DMS79 (cell line): Measurements from ENCODE around the gene SNPH.

ENCODE experiments used
- DNase-seq: peaks from one replicate; lab custom pipeline; 2025; lab: John Stamatoyannopoulos, UW

The SNPH gene

GRCh38 chr20:1323830-1324597 lies 57.9 kb downstream of the SNPH start:
- DNase-seq: no peak

GRCh38 chr20:1324598-1325172 lies 58.6 kb downstream of the SNPH start:
- DNase-seq: no peak

GRCh38 chr20:1325173-1326030 lies 59.3 kb downstream of the SNPH start:
- DNase-seq: peak; percentile 82

GRCh38 chr20:1326031-1326930 lies 60.2 kb downstream of the SNPH start:
- no peak for DNase-seq

- no peak for DNase-seq
These were observed 61.2 kb downstream of the SNPH start for GRCh38 chr20:1327241-1327653.

GRCh38 chr20:1327827-1328679 lies 62.0 kb downstream of the SNPH start:
- DNase-seq: no peak

- peak; percentile 18 for DNase-seq
These were observed 62.7 kb downstream of the SNPH start, which contains the start of gene SDCBP2 for GRCh38 chr20:1328680-1329330. Gene SDCBP2, minus strand, starts transcription at chr20:1329139. Its CDS starts 8,723 bp downstream, at chr20:1320416.

- no peak for DNase-seq
These were observed 64.2 kb downstream of the SNPH start for GRCh38 chr20:1330075-1330830.

- no peak for DNase-seq
These were observed 65.0 kb downstream of the SNPH start for GRCh38 chr20:1331101-1331500.

GRCh38 chr20:1331801-1332453 lies 65.8 kb downstream of the SNPH start:
- no peak for DNase-seq

GRCh38 chr20:1332749-1333300 lies 66.7 kb downstream of the SNPH start:
- DNase-seq: no peak

- DNase-seq: no peak
These were observed 67.6 kb downstream of the SNPH start for GRCh38 chr20:1333462-1334369.

- no peak for DNase-seq
These were observed 68.3 kb downstream of the SNPH start for GRCh38 chr20:1334370-1334731.

GRCh38 chr20:1334761-1335160 lies 68.7 kb downstream of the SNPH start:
- no peak for DNase-seq

GRCh38 chr20:1335961-1336698 lies 70.0 kb downstream of the SNPH start:
- no peak for DNase-seq

GRCh38 chr20:1336699-1337367 lies 70.7 kb downstream of the SNPH start:
- DNase-seq: no peak
